ENCODE data around the gene NR2F1-AS1.

Gene NR2F1-AS1

DNA sequence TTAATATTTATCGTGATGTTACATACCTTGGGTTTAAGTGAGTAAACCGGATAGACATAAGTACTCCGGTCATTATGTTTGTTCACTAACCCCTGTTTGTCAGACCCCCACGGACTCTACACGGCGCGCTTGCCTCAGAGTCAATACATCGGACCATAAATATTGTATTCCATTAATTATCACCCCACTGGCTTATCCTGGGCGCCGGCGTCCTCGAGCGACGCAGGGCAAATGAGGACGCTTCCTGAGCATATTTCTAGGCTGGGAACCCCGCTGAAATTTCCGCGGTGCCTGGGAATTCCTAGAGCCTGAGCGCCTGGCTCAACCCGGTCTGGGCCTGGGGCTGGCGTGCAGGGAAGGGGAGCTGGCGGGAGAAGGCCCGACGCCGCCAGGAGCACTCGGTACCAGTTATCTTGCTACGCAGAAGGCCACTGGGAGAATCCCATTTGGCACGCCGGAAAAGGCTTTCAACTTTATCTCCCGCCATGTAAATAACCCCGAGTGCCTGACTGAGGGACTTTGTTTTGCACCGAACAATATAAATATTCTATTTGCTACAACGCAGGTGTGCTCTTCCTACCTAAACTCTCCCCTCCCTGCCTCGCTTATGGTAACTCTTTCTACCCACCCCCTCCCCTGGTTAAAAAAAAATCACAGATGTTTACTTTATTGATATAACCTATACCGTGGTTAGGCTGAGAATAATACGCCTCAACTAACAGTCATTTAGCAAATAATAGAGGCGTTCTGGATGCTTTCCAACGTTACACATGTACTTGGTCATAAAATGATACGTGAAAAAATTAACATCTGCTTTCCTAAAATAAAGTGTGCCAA lies 21.4 kb upstream of the NR2F1-AS1 start:
- DNase-seq = no peak

GRCh38 chr5:93601802-93602155 lies 20.8 kb upstream of the NR2F1-AS1 start:
- no peak for DNase-seq

- DNase-seq = no peak
These were observed 20.2 kb upstream of the NR2F1-AS1 start for GRCh38 chr5:93601071-93601801.

DNA sequence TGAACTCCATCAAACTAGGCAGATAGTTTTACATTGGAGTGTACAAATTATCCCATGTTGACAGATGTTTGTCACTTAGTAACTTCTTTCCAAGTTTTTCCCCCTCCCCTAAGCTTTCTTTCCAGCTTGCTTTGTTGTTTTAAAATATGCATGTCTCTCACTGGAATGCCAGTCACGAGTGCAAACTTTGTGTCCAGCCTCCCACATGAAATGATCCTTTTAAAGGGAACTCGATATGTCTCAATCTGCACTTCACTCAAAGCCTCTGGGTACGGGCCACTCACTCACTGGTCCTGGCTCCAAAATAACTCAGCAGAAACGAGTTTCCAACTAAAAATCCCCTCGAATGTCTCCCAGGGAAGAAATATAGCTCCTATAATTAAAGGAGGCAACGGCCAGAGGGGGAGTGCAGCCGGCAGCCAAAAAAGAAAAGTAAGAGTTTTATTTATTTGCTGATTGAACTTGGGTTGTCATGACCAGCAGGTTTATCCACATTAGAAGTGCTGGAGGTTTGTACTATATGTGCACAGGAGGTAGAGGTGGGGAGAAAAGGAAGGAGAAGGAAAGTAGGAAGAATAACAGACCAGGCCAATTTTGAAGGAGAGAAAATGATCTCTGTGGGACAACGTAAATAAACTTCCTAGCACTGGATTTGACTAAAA lies 19.5 kb upstream of the NR2F1-AS1 start:
- peak; percentile 29 for DNase-seq

DNA sequence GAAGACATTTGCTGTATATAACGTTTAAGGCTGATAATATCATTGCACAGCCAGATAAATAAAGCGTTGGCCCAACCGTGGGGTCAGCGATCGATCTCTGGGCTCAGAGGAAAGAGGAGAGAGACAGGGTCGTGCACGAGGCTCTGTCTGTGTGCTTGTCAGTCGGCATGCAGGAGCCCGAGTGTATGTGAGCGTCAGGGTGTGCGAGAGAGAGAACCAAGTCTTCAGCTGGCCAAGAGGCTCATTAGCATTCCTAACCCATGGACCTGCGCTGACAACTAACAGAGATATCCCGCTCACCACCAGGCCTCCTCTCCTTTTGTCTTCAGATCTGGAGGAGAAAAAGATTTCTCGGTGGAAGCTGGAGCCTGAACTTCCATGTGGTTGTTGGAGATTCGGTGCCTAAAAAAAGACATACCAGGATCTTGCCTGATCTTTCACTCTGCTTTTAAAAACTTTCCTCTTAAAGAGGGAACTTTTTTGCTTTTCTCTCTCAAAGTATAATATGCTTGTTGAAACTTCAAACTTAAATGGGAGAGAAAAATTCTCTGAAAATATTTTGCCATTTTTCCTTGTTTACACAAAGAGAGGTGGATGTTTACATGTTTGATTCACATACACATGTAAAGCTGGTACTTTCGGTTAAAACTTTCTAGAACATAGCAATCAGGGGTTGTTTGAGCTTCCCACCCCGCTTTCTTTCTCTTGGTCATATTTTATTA lies 18.5 kb upstream of the NR2F1-AS1 start:
- DNase-seq = no peak

DNA sequence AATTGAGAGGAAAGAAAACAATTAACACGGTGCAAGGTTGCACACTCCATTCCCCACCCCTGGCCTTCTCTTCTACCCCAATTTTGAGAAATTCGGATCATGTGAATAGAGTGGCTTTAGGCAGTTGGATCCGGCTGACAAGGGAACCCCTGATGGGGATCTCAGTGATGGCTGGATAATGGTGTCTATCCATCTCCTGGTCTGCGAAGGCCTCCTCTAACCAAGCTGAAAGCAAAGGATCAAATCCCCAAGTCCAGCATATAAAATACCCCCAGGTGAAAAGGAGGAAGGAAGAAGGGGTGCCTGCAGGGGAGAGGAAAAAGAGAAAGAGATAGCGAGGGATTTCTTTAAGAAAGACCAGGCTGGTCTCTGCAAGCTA lies 18.0 kb upstream of the NR2F1-AS1 start:
- DNase-seq = no peak

GRCh38 chr5:93598091-93599000 lies 17.3 kb upstream of the NR2F1-AS1 start:
- no peak for DNase-seq

DNA sequence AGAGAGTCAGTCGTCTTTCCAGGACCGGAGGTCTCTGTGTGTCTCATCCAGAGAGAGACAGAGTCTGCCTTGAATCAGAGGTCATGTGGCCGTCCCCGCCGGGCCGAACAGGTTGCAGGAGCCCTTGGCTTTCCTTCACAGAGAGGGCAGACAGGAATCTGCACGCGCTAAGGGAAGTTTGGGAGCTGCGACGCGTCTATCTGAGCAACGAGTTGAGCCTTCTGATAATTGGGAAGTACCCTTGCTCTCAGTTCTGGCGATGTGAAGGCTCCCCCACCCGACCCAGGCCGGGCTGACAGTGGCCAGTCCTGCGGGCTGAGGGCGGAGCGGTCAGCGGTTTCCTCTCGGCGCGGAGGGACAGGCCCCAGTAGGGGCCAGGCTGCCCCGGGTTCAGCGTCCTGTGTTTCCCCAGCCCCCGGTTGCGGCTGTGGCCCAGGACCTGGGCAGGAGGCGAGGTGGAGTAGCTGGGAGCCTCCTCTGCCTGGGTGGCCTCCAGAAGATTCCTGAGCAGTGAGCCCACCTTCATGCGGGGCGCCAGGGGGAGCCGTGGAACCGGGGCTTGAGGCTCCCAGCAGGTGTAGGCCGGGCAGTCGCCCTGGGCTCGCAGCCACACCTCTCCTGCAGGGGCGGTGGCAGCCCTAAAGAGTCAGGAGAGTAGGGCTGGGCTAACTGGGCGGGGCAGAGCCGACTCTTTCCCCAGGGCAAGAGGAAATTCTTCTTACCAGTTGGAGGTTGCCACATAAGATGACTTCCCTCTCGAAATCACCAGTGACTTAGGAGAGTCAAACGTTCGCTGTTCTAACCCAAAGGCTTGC lies 15.9 kb upstream of the NR2F1-AS1 start:
- DNase-seq = peak; percentile 56

- no peak for DNase-seq
These were observed 15.3 kb upstream of the NR2F1-AS1 start for GRCh38 chr5:93596310-93596675.

DNA sequence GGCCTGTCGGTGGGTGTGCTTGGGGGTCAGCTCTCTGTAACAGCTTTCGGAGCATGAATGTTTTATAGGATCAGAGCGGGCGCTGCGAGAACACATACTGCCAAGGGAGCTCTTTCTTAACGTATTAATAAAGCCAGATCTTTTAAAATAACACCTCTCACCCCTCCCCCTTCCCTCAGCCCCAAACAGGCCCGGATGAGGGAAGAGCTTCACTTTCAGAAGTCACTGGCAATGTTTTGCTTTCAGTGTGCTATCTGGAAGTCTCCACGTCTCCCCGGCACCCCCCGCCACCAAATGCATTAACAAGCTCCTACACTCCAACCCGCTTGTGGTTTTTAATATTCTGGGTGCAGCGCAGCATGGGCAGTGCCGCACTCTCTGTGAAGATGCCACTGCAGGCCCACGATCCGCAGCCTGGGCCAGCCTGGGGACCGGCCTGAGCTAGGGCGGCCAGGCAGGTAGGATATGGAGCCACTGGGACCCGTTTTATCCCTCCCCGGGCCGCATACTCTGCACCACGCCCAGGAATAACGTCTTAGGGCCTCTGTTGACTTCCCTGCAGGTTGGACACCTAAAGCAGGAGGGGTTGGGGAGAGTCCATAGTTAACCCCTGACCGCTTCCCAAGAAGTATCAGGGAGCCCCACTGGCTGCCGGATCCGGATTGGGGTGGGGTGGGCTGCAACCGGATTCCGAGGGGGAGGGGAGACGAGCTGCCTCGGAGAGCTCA lies 14.6 kb upstream of the NR2F1-AS1 start:
- DNase-seq = no peak

DNA sequence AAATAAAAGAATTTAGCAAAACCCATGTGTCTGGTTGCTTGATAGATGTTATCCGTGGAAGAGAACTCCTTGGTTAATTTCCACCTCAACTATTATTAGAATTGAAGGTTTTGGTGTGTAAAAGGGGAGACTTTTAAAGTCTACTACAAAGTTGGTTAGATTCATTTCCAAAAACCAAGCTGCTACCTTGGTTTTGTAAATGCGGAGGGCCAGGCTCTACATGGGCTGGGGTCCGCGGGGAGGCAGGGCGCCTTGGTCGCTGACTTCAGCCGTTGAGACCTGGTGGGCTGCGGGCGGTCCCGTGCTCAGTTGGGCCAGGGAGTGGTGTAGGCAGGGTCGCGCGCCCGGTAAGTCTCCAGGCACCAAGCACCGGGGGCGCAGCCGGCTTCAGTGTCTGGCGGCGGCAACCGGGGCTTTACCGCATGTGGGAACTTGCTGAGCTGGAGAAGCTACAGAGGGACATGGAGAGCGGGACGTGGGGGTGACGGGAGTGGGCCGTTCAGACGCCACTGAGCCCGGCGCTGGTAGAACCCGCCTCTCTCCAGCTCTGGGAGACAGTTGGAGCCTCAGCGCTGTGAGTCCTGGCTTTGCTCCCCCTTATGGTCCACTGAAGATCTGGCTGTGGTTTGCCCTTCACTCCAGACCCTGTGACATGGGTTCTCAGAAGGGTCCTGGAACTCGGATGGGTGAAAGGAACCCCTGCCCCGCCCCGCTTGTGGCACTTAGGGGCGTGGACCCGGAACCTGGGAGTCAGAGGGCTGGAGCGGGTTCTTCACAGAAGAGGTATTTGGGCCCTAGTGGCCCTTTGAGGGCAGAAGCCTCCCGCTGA lies 13.8 kb upstream of the NR2F1-AS1 start:
- DNase-seq = no peak

DNA sequence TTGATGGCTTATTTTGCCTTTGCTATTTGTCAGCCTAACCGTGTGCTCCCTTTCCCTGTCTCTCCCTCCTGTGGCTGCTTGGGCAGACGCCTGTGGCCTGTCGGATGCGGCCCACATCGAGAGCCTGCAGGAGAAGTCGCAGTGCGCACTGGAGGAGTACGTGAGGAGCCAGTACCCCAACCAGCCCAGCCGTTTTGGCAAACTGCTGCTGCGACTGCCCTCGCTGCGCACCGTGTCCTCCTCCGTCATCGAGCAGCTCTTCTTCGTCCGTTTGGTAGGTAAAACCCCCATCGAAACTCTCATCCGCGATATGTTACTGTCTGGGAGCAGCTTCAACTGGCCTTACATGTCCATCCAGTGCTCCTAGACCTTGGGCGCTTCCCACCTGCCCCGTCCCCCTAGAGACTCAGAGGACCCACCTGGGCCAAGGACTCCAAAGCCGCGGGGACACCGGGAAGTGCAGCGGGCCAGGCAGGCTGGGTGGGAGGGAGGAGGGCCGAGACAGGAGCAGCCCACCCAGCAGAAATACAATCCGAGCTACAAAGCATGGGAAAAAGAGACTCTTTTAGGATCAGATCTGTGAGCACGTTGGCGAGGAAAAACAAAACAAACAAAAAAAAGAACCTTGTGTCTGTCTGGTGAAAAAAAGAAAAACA lies 12.6 kb upstream of the NR2F1-AS1 start:
- no peak for DNase-seq

GRCh38 chr5:93592883-93593282 lies 11.9 kb upstream of the NR2F1-AS1 start:
- DNase-seq = no peak

DNA sequence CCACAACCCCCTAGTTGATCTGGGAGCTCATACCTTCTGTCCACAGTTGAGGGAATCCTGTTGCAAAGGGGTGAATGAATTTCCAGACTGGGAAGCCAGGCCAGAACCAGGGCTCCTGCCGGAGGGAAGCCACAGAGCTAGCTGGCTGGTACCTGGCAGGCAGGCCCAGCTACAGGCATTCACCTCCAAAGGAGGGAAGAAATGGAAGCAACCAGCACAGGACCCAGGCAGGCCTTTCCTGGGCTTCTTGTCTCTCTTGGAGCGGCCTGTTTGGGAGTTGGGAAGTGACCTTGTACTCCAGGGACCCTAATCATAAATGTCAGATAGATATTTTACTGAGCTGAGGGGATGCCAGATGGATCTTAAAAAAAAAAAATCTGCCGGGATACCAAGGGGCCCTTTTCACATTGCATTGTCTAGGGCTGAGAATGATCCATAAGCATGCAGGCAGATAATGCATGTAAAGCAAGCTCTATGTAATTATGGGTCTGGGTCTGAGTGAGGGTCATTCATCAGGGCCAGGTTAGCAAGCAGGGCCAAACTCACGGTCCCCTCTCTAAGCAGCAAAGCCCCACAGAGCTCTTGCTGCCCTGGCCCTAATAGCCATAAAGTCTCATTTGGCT lies 10.4 kb upstream of the NR2F1-AS1 start:
- DNase-seq = no peak

- no peak for DNase-seq
These were observed 9.5 kb upstream of the NR2F1-AS1 start for GRCh38 chr5:93590493-93590892.

- no peak for DNase-seq
These were observed 8.8 kb upstream of the NR2F1-AS1 start for GRCh38 chr5:93589829-93590215.

GRCh38 chr5:93589152-93589828 lies 8.3 kb upstream of the NR2F1-AS1 start:
- no peak for DNase-seq
